ENCODE measurements around the gene CKAP5.

DNA sequence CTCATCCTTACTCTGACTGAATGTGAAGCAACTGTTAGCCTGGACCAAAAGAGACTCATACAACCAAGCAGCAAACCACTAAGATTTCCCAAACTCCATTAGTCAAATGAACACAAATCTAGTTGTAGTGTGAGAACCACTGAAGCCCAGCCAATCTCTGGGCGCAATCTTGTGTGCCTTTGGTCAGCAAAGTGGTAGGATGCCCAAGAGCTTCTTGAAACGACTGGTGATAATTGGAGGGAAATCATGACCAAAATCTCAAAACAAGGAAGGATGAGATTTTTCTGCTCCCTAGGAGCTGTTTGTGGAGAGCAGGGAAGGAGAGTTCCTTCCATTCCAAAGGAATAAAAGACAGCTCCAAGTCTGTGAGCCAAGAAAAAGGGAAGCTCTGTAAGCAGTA, 103.0 kb downstream of the CKAP5 start:
- no peak for TF ChIP-seq POLR2A (IDR thresholded peaks at IDR 0.05)
- TF ChIP-seq, protein P1, sequence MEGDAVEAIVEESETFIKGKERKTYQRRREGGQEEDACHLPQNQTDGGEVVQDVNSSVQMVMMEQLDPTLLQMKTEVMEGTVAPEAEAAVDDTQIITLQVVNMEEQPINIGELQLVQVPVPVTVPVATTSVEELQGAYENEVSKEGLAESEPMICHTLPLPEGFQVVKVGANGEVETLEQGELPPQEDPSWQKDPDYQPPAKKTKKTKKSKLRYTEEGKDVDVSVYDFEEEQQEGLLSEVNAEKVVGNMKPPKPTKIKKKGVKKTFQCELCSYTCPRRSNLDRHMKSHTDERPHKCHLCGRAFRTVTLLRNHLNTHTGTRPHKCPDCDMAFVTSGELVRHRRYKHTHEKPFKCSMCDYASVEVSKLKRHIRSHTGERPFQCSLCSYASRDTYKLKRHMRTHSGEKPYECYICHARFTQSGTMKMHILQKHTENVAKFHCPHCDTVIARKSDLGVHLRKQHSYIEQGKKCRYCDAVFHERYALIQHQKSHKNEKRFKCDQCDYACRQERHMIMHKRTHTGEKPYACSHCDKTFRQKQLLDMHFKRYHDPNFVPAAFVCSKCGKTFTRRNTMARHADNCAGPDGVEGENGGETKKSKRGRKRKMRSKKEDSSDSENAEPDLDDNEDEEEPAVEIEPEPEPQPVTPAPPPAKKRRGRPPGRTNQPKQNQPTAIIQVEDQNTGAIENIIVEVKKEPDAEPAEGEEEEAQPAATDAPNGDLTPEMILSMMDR (IDR thresholded peaks at IDR 0.05 in 8 of 11, conservative IDR thresholded peaks at IDR 0.05 in 3 of 11) = no peak
